Stimulated activated CD4-positive, alpha-beta T cell treated with anti-CD3 and anti-CD28 coated beads, TNF-alpha, amount 100 ng/mL, for 48 hours (primary cell): ENCODE results near the gene CEACAM6.

ENCODE experiments used
- DNase-seq, 3 donors: peaks; one replicate each; pipeline ENCODE4 v3.0.0-alpha.2; 2020; ENCODE audit warnings: low read depth in 3 of 3

CEACAM6 gene

DNA sequence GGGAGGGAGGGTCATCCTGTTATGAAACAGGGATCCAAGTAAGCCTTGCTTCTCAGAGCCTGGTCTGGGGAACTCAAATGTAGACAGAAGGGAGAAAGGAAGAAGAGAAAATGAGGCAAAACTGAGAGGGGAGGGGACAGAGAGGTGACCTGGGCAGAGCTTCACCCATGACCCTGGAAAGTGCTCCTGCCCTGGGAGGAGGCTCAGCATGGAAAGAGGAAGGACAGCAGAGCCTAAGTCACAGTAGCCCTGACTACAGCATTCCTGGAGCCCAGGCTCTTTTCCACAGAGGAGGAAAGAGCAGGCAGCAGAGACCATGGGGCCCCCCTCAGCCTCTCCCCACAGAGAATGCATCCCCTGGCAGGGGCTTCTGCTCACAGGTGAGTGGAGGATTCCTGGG lies 41.0 kb downstream of the CEACAM6 start, which contains the start of gene CEACAM3:
Gene CEACAM3 (plus strand): TSS at position 226 of the 400 bp plus-strand sequence. CDS start 91 bp downstream, at position 317.
- no peak for DNase-seq

GRCh38 chr19:41796901-41797300 lies 41.6 kb downstream of the CEACAM6 start:
- DNase-seq = no peak

- no peak for DNase-seq
These were observed 44.2 kb downstream of the CEACAM6 start for GRCh38 chr19:41799444-41800000.

DNA sequence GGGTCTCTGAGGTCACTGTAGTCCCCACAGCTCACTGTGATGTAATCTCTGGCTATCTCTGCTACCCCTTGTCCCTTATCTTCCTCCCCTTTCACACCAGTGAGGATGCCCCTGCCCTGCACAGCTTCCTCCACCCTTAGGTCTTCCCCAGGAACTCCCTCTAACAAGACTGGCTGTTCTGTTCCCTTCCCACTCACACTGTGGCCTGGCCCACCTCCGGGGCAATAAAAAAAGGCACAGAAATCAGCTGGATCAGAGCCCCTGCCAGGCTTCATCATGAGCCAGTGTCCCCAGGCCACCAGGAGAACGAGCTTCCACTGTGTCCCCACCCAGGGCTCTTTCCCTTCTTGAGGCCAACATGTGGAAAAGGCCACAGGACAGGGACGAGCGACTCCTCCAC lies 45.7 kb downstream of the CEACAM6 start:
- no peak for DNase-seq

GRCh38 chr19:41801792-41802211 lies 46.5 kb downstream of the CEACAM6 start:
- no peak for DNase-seq

GRCh38 chr19:41802770-41803169 lies 47.4 kb downstream of the CEACAM6 start:
- DNase-seq = no peak

GRCh38 chr19:41804336-41804735 lies 49.0 kb downstream of the CEACAM6 start:
- DNase-seq = no peak

DNA sequence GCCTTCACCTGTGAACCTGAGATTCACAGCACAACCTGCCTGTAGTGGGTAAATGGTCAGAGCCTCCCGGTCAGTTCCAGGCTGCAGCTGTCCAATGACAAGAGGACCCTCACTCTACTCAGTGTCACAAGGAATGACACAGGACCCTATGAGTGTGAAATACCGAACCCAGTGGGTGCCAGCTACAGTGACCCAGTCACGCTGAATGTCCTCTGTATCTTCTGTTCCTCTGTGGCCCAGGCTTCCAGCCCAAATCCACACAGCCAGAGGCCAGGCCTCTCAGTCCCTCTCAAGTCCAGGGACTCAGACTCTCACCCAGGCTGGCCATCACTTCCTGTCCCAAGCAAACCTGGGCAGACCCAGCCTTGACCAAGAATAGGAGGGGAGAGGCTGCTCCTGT lies 51.8 kb downstream of the CEACAM6 start:
- no peak for DNase-seq

DNA sequence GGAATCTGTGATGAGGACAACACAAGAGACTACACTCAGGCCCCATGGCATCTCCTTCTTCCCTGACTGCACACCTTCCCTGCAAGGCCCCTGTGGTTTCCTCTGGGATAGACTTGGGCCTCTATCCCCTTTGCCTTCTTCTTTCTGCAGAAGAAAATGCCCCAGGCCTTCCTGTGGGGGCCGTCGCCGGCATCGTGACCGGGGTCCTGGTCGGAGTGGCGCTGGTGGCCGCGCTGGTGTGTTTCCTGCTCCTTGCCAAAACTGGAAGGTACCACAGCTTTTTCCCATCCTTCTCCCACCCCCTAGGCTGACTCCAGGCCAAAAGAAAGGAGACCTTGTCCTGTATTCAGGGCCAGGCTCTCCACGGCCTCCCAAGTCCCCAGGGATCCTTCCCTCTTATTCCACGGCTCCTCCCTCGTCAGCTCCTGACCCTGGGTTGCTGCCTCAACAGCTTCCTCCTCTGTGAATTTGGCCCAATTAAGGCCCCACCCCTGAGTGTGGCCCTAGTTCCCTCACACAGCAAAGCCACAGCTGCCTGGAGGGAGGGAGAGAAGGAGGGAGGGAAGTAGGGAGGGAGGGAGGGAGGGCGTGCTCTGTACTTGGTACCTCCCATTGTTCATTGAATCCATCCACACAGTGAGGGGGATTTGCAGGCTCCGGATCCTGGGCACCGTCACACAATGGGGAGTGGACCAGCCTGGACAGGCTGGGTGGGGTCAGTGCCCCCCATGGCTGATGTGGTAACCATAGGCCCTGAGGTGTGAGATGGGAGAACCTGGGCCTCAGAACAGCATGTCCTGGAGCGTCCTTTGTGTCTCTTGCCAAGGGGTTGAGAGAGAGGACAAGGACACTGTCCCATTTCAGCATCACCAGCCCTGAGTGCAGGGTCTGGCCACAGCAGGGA lies 53.6 kb downstream of the CEACAM6 start:
- no peak for DNase-seq

GRCh38 chr19:41810301-41810700 lies 55.0 kb downstream of the CEACAM6 start:
- DNase-seq = no peak

GRCh38 chr19:41811036-41811435 lies 55.7 kb downstream of the CEACAM6 start:
- DNase-seq = no peak

DNA sequence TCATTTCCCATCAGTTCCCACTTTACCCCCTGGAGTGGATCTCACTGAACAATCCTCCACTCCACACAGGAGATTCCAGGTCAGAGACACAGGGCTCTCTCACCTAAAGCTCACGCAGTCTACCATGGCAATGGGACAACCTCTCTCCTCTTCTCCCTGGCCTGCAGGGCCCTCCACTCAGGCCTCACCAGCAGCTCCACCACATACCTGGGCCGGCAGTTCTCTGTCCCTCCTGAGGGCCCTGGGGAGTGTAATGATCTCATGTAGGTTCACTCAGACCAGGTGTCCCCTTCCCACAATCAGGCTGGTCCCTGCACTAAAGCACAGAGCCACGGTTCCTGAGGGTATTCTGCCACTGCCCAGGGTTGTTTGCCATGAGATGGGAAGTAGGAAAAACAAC lies 56.7 kb downstream of the CEACAM6 start:
- DNase-seq = no peak

- no peak for DNase-seq
These were observed 58.6 kb downstream of the CEACAM6 start for GRCh38 chr19:41813911-41814310.

DNA sequence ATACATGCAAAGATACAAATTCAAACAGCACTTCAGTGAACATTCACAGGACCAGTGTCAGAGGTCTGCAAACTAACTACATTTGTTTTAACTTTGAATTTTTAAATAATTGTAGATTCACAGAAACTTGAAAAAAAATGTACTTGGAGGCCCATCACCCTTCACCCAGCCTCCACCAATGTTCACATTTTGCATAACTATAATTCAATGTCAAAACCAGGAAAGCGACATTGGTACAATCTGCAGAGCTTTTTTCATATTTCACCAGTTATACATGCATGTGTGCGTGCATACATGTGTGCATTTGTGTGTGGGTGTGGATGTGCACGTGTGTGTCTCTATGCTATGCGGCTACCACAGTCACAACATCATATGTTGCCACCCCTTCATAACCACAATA lies 60.0 kb downstream of the CEACAM6 start:
- no peak for DNase-seq

- DNase-seq = no peak
These were observed 61.4 kb downstream of the CEACAM6 start for GRCh38 chr19:41816761-41817160.

- DNase-seq = peak in 2 of 3 donors; percentile 18 to 32
These were observed 65.8 kb downstream of the CEACAM6 start for GRCh38 chr19:41821003-41821735.
